Ecto neural progenitor cell (in vitro differentiated cells): ENCODE results near the gene WDPCP.
"Not testable (repeated sequence)": the region's sequence is repeated elsewhere in the genome, so short reads cannot be mapped to it uniquely, and the experiment has no call there.

Source experiments
- DNase-seq: peaks from one replicate; pipeline ENCODE4 v3.0.0-alpha.2; 2018; ENCODE audit warnings: low spot score

The WDPCP gene

DNA sequence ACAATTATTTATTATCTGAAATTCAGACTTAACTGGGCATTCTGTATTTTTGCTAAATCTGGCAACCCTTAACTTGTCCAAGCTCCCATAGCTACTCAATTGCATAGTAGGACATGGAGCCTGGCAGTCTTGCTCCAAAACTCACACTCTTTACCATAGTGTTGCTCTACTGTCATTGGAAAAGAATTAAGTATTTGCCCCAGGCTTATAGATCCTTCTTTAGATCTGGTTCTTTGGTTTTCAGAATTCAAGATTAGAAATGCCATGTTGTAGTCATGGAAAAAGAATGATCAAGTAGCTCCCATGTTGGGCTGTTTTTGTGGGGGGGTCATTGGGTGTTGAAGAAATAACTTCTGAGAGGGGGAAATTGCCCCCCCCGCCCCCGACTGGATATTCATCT, 240.9 kb downstream of the WDPCP start:
- no peak for DNase-seq

DNA sequence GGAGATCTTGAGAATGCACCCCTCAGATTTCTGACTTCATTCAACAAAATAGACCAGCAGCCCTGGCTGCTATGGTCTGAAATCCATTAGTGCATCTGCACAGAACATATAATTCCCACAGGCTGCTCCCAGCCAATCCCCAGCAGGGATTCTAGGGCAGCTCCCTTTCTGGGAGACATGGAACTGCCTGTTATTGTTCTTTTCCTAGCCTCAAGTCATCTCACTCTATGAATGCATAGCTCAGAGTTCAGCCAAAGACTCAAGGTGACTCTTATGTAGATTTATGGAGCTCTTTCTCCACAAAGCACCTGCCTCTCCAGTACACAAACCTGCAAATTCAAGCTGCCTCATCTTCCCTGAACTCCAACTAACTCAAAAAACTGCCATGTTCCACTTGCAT, 241.9 kb downstream of the WDPCP start:
- no peak for DNase-seq

DNA sequence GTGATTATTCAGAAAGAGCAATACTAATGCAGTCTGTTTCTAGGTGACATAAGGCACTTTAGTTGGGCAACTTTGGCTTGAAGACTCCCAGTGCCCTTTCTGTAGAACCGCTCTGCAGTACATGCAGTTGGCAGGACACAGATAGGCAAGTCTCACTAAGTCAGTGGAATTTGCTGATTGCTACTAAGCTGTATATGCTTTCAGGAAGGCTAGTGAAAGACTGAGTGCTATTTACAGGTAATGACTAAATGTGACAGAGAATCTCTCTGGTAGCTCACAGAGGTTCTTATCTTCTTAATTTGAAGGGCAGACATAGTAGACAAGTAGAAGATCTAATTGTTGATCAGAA, 243.0 kb downstream of the WDPCP start:
- no peak for DNase-seq

DNA sequence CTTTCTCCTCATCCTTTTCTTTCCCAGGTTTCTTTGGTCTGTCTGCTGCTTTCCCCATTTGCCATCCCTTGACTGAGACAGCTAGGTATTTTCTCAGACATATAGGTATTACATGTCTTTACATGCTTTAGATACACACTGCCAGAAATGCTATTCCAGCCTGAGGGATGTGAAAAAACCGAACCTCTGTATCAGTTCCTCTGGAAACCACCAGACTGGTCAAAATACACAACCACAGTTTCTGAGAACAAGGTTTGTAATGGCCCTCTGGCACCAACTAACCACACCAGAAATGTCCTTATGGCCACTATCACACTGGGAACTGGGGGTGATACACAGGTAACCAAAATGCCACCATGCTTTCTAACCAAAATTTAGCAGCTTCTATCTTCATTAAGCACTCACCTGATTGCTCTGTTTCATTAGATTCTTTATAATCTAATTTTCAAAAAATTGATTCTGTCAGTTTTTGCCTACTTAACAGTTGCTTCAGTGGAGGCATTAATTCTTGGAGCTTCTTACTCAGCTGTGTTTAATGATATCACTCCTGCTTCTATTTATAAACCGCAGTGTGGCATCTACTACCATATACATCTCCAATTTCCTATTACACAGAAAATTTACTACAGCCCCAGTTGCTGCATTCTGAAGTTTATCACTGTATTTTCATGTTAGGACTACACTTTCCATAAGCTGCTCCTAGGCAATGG, 243.5 kb downstream of the WDPCP start:
- DNase-seq: no peak

DNA sequence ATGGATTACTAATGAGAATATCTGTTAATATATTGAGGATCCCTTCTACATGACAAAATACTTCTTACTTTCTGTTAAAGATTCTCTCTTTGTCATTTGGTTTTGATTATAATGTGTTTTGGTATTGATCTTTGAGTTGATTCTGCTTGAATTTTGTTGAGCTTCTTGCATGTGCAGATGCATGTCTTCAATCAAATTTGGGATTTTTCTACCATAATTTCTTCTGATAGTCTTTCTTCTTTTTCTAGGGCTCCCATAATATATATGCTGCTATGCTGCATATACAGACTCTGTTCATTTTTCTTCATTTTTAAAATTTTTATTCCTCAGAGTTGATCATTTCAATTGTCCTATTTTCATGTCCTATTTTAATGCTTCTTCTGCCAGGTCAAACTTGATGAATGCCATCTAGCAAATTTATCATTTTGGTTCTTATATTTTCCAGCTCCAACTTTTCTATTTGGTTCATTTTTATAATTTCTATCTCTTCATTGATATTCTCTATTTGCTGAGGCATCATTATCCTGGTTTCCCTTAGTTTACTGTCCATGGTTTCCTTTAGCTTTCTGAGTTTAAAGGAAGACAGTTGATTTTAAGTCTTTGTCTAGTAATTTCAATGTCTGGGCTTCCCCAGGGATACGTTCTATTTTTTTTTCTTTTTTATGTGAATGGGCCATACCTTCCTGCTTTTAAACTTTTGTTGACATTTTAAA, 244.7 kb downstream of the WDPCP start:
- no peak for DNase-seq

DNA sequence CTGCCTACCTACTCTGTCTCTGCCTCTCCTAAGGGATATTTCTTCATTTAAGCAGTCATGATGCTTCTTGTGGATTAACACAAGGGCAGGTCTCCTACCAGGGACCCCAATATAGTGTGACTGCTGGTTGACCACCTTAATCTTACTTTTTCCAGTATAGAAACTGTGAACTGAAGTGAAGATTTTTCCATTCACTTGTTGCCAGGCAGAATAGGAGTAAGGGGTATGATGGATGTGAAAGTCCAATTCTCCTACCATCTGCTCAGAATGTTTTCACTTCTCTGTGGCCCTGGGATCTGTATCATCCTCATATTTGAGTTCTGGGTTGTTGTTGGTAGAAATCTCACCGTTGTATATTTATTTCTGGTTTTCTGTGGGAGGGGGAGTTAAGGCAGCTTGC, 247.8 kb downstream of the WDPCP start:
- DNase-seq: no peak

DNA sequence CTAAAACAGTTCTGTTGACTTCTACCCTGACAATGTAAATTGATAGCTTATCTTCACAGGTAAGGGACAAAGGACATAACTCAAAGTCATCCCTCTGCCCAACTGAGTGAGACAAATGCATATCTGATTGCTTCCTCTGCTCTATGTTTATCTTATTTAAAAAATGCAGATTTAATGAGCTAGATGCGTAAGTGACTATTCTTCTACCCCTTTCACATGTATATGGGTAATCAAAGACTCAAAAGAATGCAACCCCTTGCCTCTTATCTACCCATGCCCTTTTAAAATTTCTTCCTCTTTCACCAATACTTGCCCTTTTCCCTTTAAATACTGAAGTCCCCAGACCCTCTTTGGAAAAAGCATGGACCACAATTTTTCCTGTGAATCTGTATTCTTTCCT, 253.4 kb downstream of the WDPCP start:
- DNase-seq: no peak

DNA sequence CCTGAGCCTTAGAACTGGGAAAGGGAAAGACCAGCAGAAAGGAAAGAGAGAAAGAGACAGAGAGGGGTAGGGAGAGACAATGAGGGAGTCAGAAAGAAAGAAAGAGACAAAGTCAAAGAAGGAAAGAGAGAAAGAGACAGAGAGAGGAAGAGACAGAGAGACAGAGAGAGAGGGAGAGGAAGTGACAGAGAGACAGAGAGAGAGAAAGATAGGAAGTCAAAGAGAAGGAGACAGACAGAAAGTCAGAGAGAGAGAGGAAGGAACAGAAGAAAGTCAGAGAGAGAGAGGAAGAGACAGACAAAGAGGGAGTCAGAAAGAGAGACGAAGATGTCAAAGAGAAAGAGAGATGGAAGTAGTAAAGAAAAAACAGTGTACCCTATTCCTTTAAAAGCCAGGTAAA, 261.8 kb downstream of the WDPCP start:
- DNase-seq: no peak

DNA sequence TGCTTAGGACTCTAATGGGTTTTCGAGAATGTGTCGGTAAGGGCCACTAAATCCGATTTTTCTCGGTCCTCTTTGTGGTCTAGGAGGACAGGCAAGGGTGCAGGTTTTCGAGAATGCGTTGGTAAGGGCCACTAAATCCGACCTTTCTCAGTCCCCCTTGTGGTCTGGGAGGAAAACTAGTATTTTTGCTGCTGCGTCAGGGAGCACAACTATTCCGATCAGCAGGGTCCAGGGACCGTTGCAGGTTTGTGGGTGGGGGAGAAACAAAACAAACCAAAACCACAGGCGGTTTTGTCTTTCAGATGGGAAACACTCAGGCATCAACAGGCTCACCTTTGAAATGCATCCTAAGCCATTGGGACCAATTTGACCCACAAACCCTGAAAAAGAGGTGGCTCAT, 264.6 kb downstream of the WDPCP start:
- DNase-seq: not testable (repeated sequence)

DNA sequence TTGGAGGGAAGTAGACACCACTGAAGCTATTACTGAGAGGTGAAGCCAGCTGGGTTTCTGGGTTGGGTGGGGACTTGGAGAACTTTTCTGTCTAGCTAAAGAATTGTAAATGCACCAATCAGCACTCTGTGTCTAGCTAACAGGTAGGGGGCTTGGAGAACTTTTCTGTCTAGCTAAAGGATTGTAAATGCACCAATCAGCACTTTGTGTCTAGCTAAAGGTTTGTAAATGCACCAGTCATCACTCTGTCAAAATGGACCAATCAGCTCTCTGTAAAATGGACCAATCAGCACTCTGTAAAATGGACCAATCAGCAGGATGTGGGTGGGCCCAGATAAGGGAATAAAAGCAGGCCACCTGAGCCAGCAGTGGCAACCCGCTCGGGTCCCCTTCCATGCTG, 266.3 kb downstream of the WDPCP start:
- not testable (repeated sequence) for DNase-seq

DNA sequence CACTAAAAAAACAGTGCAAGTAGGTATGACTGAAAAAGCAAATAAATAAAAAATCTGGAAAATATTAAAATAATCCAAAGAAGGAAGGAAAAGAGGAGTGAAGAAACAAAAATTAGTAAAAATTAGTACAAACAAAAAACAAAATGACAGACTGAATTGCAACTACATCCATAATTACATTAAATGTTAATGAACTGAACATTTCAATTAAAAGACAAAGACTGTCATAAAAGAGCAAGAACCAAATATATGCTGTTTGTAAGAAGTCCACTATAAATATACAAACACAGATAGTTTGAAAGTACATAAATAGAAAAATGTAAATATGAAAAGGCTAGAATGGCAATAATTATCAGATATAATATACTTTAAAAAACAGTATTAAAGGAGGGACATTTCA, 267.6 kb downstream of the WDPCP start:
- DNase-seq: no peak

DNA sequence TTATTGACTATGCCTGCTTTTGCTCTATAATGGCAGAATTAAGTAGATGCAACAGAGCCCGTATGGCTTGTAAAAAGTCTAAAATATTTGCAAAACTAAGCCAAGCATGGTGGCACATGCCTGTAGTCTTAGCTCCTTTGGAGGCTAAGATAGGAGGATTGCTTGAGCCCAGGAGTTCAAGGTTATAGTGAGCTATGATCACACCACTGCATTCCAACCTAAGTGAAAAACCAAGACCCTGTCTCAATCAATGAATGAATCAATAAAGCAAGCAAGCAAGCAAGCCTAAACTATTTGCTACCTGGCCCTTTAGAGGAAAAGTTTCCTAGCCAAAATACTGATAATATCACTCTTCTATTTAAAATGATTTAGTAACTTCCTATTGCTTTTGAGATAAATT, 277.7 kb downstream of the WDPCP start:
- no peak for DNase-seq

DNA sequence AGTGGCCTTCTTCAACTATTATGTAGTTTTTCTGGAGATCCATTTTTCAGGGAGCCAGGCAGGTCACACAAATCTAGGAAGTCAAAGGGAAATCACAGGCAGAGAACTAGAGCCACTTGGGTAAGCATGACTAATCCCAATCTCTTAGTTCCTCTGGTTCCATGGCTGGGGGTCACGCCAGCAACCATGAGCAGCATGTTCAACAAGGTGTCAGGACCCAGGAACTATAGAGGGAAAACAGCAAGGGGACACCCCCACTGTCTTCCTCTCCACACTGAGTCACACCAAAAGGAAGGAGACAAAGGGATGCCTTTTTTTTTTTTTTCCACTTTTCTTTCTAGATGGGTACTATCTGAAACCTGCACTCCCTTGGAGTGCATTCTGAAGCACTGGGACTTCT, 286.8 kb downstream of the WDPCP start:
- no peak for DNase-seq

DNA sequence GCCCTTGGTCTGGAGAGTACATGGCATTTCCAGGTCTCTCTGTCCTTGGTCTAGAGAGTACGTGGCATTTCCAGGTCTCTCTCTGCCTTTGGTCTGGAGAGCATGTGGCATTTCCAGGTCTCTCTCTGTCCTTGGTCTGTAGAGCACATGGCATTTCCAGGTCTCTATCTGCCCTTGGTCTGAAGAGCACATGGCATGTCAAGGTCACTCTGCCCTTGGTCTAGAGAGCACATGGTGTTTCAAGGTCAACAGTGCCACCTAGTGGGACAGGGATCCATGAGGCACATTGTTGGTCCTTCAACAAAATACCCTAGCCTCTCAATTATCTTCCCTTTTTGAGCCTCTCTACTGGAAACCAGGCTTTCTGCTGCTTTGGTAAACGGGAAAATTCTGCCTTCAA, 287.4 kb downstream of the WDPCP start:
- no peak for DNase-seq

DNA sequence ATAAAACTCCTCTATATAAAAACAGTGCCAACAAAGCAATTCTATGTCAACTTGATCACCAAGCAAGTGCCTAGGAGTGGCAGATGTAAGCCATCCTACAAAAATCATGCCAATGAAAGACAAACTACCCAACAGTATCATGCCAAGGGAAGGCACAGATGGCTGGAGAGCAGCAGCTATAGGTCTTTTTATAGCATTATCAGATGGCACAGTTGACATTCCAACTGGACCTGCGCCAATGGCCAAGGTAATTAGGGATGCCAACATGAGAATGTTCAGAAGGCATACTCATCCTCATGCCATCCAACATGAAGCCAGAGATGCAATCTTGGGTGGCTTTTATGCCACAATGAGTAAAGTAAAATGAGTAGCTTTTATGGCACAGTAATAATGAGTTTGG, 300.3 kb downstream of the WDPCP start:
- DNase-seq: no peak

DNA sequence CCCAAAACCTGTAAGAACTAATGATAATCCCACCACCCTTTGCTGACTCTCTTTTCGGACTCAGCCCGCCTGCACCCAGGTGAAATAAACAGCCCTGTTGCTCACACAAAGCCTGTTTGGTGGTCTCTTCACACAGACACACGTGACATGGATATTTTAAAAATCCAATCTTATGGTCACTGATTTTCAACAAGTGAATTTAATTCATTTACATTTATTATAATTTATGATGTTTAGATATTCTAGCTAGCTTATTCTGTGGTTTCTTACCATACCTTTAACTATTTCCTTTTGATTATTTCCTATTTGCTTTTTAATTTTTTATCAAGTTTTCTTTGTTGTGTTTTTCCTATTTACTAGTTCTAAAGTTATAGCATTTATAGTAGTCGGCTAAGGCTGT, 301.8 kb downstream of the WDPCP start:
- not testable (repeated sequence) for DNase-seq

DNA sequence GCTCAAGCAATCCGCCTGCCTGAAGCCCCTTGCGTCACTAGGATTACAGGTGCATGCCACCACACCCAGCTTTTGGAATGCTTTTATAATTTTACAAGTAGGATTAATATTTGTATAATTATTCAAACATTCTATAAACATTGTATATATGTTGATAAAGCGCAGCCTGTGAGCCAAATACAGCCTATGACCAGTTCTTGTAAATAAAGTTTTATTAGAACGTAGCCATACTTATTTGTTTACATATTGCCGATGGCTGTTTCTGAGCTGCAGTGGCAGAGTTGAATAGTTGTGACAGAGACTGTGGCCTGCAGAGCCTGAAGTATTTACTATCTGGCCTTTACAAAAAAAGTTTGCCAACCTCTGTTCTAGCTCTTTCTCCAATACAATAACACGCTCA, 305.0 kb downstream of the WDPCP start:
- no peak for DNase-seq

DNA sequence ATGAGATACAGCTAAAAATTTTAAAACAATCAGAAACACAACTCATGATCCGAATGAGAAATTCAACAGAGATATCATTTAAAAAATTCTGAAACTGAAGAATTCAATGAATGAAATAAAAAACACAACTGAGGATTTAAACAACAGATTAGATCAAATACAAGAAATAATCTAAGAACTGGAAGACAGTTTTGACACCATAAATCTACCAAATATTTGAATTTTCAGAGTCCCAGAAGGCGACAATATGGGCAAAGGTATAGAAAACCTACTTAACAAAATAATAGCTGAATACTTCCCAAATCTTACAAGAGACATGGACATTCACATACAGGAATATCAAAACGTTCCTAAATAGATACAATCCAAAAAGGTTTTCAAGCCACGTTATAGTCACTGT, 315.7 kb downstream of the WDPCP start:
- no peak for DNase-seq

DNA sequence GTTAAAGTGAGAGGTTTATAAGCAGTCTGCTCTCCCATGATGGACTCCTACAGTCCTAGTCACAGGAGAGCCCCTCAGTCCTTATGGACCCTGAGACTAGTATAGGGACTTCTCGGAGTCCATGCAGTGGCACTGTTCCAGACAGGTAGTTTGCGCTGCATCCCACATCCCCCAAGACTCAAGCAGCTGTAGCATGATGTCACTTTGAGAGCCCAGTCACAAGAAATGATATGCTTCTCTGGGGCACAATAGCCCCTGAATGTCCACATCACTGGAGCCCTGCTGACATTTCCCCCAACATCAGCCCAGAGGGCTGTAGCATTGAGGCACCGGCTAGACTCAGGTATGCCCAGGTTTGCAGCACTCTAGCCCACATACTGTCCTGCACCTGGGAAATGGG, 317.6 kb downstream of the WDPCP start:
- no peak for DNase-seq

DNA sequence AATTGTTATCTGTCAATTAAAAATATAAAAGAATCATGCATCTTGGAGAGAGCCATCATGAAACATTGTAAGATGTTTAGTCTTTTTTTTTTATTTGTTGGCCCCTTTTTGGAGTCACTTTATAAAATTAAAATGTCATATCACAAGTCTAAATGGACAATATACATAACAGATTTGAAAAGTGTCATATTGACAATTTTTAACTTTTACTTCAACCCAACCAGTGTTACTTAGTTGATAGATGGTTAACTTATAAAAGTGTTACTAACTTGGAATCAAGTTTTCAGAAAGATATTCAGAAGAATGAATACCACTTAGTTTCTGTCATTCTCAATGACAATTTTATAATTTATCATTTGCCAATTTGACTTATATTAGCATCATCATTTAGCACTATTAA, 319.3 kb downstream of the WDPCP start:
- DNase-seq: no peak

DNA sequence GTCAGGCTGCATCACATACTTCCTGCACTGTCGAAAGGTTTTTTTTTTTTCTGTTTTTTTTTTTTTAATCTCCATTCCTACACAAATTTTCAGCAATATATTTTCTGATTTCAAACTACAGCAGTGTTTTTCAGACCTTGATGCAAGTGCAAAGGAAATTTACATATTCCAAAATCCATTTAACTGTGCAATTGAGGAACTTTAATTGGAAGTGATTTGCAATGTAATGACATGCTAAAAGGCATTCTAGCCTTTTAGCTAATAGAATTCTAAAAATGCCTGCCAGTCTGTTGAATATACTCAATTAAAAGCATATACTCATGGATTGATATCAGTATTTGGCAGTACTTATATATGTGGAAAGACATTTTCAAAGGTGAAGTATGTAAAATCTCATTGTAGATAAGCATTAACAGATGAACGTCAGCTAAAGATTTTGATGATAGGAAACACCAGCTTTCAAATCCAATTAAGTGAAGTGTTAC, 327.1 kb downstream of the WDPCP start:
- no peak for DNase-seq

DNA sequence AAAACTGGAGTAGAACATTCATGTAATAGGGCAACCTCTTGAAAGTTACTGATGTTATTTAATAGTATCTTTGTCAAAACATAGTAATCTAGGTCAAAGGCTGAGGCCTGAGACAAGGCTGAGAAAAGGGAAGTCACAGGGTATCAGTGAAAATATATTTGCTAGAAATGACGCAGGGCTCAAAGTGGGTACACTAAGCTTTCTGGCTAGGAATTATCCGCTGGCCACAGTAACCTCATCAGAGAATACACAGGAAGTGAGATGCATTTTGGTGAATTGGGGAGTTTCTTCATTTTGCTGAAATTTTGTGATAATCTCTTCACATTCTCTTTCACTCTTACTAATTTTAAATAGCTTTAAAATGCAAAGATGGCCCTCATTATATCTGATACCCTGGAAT, 330.8 kb downstream of the WDPCP start:
- no peak for DNase-seq

DNA sequence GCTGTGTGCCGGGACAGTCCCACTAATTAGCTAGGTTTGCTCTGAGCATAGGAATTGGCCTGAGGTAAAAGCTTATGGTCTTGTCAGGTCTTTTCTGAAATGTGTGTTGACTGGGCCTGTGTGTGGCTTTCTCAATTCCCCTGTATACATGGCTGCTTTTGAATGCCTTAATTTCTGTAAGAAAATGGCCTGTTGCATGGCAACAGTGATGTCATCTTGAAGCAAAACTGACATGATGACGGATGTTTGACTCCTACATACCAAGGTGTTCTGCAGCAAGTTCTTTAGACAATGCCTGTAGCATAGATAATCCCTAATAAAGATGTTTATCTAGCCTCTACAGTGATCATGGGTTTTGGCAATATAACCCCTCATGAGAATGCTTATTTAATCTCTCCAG, 339.1 kb downstream of the WDPCP start:
- no peak for DNase-seq

DNA sequence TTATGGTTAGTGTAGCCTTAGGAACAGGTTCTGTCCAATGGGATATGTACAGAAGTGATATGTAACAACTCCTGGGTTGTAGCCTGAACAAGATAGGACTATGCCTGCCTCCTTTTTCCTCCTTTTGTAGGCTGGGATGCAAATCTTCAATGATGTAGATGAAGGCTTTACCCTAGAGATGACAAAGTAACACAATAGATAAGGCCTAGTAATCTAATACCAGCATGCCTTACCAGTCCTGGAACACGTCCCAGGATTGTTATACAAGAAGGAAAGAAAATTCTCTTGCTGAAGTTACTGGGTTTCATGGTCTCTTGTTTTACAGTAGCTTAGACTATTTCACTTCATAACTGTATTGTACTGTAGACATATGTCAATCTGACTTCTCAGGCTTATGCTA, 345.5 kb downstream of the WDPCP start:
- no peak for DNase-seq
